A549 (cell line): ENCODE data around the gene SALL4. TPM values are rescaled to one million over a fixed set of nuclear protein-coding genes. Genes with fewer than 3 reads are reported as not detected.

Experiments
- ATAC-seq, 2 experiments: fragments of 200-7000 bp in 1 of 2; fragments of >200 bp in 1 of 2; cut with Nextera tagmentation in 1 of 2; cut with Tn5 transposase in 1 of 2; 3 replicates each; pipeline versions ENCODE4 v1.8.0 to v1.9.1; 2018 to 2020; ENCODE audit warnings: mild to moderate bottlenecking in 1 of 2, moderate library complexity in 1 of 2
- CTCF ChIA-PET: fragments of 300-600 bp; sonication (Branson Sonifier 250); formaldehyde crosslinking; extraction: SDS; loops from one replicate; lab custom pipeline; 2021; ENCODE audit warnings: antibody characterized with exemption, inconsistent platforms; lab: Yijun Ruan, JAX
- POLR2A ChIA-PET: fragments of 350-600 bp; formaldehyde crosslinking; extraction: SDS; loops from one replicate; lab custom pipeline; 2021; ENCODE audit warnings: antibody characterized with exemption, inconsistent platforms; lab: Yijun Ruan, JAX
- DNase-seq, 2 experiments: peaks; one replicate each; pipeline versions ENCODE4 v3.0.0 to v3.0.0-alpha.2; 2011 to 2016; ENCODE audit warnings: low read depth in 1 of 2, low spot score in 1 of 2
- FAIRE-seq: peaks from 2 replicates; lab custom pipeline; 2011; peaks lifted over from hg19 to GRCh38; lab: Jason Lieb, UNC
- H3K27ac ChIP-seq, 2 experiments: fragments of >200 bp; sonication (Bioruptor Twin); formaldehyde crosslinking; 3 replicates each; pipeline ENCODE4 v1.5.1; 2016 to 2017
- H3K4me1 ChIP-seq: fragments of >200 bp; sonication (Bioruptor Twin); formaldehyde crosslinking; 3 replicates; pipeline ENCODE4 v1.6.1; 2016
- H3K4me2 ChIP-seq: fragments of >200 bp; sonication (Bioruptor Twin); formaldehyde crosslinking; 3 replicates; pipeline ENCODE4 v1.6.1; 2016
- H3K4me3 ChIP-seq: fragments of >200 bp; sonication (Bioruptor Twin); formaldehyde crosslinking; 3 replicates; pipeline ENCODE4 v1.5.1; 2016
- H3K9me3 ChIP-seq: fragments of >200 bp; sonication (Bioruptor Twin); formaldehyde crosslinking; 3 replicates; pipeline ENCODE4 v1.6.1; 2016
- BHLHE40 ChIP-seq: IDR thresholded peaks from 2 replicates; pipeline ENCODE4 v1.6.1; 2012; ENCODE audit warnings: low read depth, low read length, inconsistent platforms
- CBX2 ChIP-seq: fragments of 200-600 bp; sonication (generic); IDR thresholded peaks from 2 replicates; pipeline ENCODE4 v1.6.1; 2016; ENCODE audit warnings: low read depth, mild to moderate bottlenecking, borderline replicate concordance
- CBX8 ChIP-seq: fragments of 200-600 bp; sonication (generic); IDR thresholded peaks from 2 replicates; pipeline ENCODE4 v1.6.1; 2016
- CEBPB ChIP-seq, 2 experiments: fragments of >200 bp in 1 of 2; sonication (Bioruptor Twin) in 1 of 2; formaldehyde crosslinking in 1 of 2; IDR thresholded peaks; 2 replicates each; pipeline ENCODE4 v1.6.1; 2012 to 2016
- CHD2 ChIP-seq: fragments of 150-350 bp; IDR thresholded peaks from 2 replicates; pipeline ENCODE4 v1.6.1; 2014; ENCODE audit warnings: low read length; ENCODE audit not compliant: partially characterized antibody
- CHD4 ChIP-seq: fragments of 200-600 bp; sonication (generic); IDR thresholded peaks from 2 replicates; pipeline ENCODE4 v1.6.1; 2016; ENCODE audit warnings: antibody characterized with exemption, mild to moderate bottlenecking, borderline replicate concordance
- EP300 ChIP-seq, 2 experiments: fragments of >200 bp; sonication (Bioruptor Twin); formaldehyde crosslinking; IDR thresholded peaks; 2 replicates in 1 of 2; 3 replicates in 1 of 2; pipeline ENCODE4 v1.6.1; 2016 to 2017
- FOXS1 ChIP-seq: fragments of 250-450 bp; sonication (Bioruptor Pico); IDR thresholded peaks from 2 replicates; pipeline ENCODE4 v1.5.0; 2020; ENCODE audit warnings: mild to moderate bottlenecking, moderate library complexity
- GATA3 ChIP-seq: IDR thresholded peaks from 2 replicates; pipeline ENCODE4 v1.6.1; 2012; ENCODE audit warnings: borderline replicate concordance
- HEYL ChIP-seq: fragments of 250-450 bp; sonication (Bioruptor Pico); IDR thresholded peaks from 2 replicates; pipeline ENCODE4 v1.8.0; 2021; ENCODE audit warnings: mild to moderate bottlenecking, moderate library complexity
- HOXB13 ChIP-seq: fragments of 250-450 bp; sonication (Bioruptor Pico); IDR thresholded peaks from 2 replicates; pipeline ENCODE4 v1.5.0; 2020; ENCODE audit warnings: low read depth, mild to moderate bottlenecking, moderate library complexity
- HOXB5 ChIP-seq: fragments of 250-450 bp; sonication (Bioruptor Pico); IDR thresholded peaks from 2 replicates; pipeline ENCODE4 v1.5.0; 2020; ENCODE audit warnings: mild to moderate bottlenecking, moderate library complexity
- JUN ChIP-seq, 2 experiments: fragments of >200 bp; sonication (Bioruptor Twin); formaldehyde crosslinking; IDR thresholded peaks; 2 replicates in 1 of 2; 3 replicates in 1 of 2; pipeline ENCODE4 v1.6.1; 2016 to 2017
- JUNB ChIP-seq: fragments of >200 bp; sonication (Bioruptor Twin); formaldehyde crosslinking; IDR thresholded peaks from 2 replicates; pipeline ENCODE4 v1.6.1; 2016
- KDM5A ChIP-seq: fragments of 200-600 bp; sonication (generic); IDR thresholded peaks from 2 replicates; pipeline ENCODE4 v1.6.1; 2016; ENCODE audit warnings: antibody characterized with exemption, mild to moderate bottlenecking
- MAFK ChIP-seq: fragments of 450-650 bp; IDR thresholded peaks from 2 replicates; pipeline ENCODE4 v1.6.1; 2014; ENCODE audit not compliant: partially characterized antibody
- NFE2L2 ChIP-seq: fragments of 150-350 bp; conservative IDR thresholded peaks from 2 replicates; pipeline ENCODE4 v1.6.1; 2014; ENCODE audit warnings: low read length
- NR3C1 ChIP-seq: fragments of >200 bp; sonication (Bioruptor Twin); formaldehyde crosslinking; IDR thresholded peaks from 3 replicates; pipeline ENCODE4 v1.6.1; 2017
- PHF8 ChIP-seq: fragments of 200-600 bp; sonication (generic); IDR thresholded peaks from 2 replicates; pipeline ENCODE4 v1.6.1; 2016; ENCODE audit warnings: low read depth, mild to moderate bottlenecking, antibody characterized with exemption, moderate library complexity, borderline replicate concordance
- POLR2AphosphoS2 ChIP-seq: conservative IDR thresholded peaks from 2 replicates; pipeline ENCODE4 v1.6.1; 2012; ENCODE audit warnings: low read length, improper control_type of control experiment, inconsistent platforms
- RCOR1 ChIP-seq: fragments of 150-350 bp; IDR thresholded peaks from 2 replicates; pipeline ENCODE4 v1.6.1; 2014; ENCODE audit warnings: antibody characterized with exemption, low read length, low read depth
- ZC3H11A ChIP-seq: fragments of 450-650 bp; IDR thresholded peaks from 2 replicates; pipeline ENCODE4 v1.6.1; 2014; ENCODE audit warnings: antibody characterized with exemption, mild to moderate bottlenecking
- ZNF302 ChIP-seq: fragments of 250-450 bp; sonication (Bioruptor Pico); IDR thresholded peaks from 2 replicates; pipeline ENCODE4 v1.9.0; 2021; ENCODE audit warnings: inconsistent platforms, mild to moderate bottlenecking, moderate library complexity
- WGBS: methylation state at CpG from one replicate; pipeline ENCODE4 v1.1.6; 2017; ENCODE audit errors: missing lambda C conversion rate; 5-methylcytosine and 5-hydroxymethylcytosine counted together
- polyA plus RNA-seq, 4 experiments: library from polyadenylated mRNA; depleted of rRNA in 3 of 4; stranded (reverse); fragments of >200 nt; fragmentation: RNase III in 1 of 4; extraction: RNeasy Plus Mini Kit Qiagen cat#74134 plus additional on column Dnase treatment in 1 of 4; gene quantifications; 2 replicates in 3 of 4; 3 replicates in 1 of 4; pipeline ENCODE4 v1.2.3, GENCODE V29; 2011 to 2017
- TF ChIP-seq, protein P1 (sequence below): fragments of 200-600 bp; sonication (generic); IDR thresholded peaks from 2 replicates; pipeline ENCODE4 v1.6.1; 2016; ENCODE audit warnings: antibody characterized with exemption, mild to moderate bottlenecking, moderate library complexity
- TF ChIP-seq, protein P2 (sequence below): fragments of >200 bp; sonication (Bioruptor Twin); formaldehyde crosslinking; IDR thresholded peaks from 2 replicates; pipeline ENCODE4 v1.6.1; 2016
- TF ChIP-seq, protein P3 (sequence below): fragments of 450-650 bp; IDR thresholded peaks from 2 replicates; pipeline ENCODE4 v1.6.1; 2014; ENCODE audit warnings: antibody characterized with exemption
- TF ChIP-seq, protein P4 (sequence below): fragments of >200 bp; sonication (Bioruptor Twin); formaldehyde crosslinking; IDR thresholded peaks from 3 replicates; pipeline ENCODE4 v1.6.1; 2016
- TF ChIP-seq, protein P5 (sequence below): IDR thresholded peaks from 2 replicates; pipeline ENCODE4 v1.6.1; 2012
- TF ChIP-seq, protein P6 (sequence below): fragments of 250-450 bp; sonication (Bioruptor Pico); IDR thresholded peaks from 2 replicates; pipeline ENCODE4 v1.5.0; 2020; ENCODE audit warnings: low read depth, mild to moderate bottlenecking, moderate library complexity

The SALL4 gene
- polyA plus RNA-seq, 2 of the 4 experiments (the other 2 are of a cell fraction): 2.3 to 7.6 TPM

DNA sequence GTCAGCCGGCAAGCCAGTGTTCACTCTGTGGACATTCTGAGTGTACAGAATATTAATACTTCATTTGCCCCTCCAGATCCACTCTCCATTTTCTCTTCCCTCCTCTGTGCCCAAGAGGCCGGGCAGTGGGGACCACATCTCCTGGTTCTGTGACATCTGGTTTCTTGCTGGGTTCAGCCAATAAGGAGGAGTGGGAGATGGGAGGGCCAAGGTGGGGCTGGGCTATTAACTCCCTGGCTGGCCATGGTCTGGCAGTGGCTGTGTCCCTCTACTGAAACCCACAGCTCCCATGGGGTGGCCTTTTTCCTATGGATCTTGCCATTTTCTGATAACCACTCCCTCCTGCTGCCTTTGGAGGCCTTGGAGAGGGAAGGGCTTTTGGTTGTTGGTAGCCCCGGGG lies 30.0 kb upstream of the SALL4 start:
- ChIA-PET POLR2A (no interaction called here), CTCF (no interaction called here)
- Histone ChIP-seq H3K4me2 (no peak overlapping the region), H3K4me1 (no peaks in the 10 kb centered on the region), H3K4me3 (no peak overlapping the region), H3K9me3 (no peaks in the 10 kb centered on the region), H3K27ac (no peak overlapping the region)
- WGBS: 78% methylated on average over 3 of the region's 3 CpGs
- DNase-seq (no peak), FAIRE-seq (no peak), ATAC-seq (0 out of 6 replicates have a peak, but pooled peaks of 1 of the 2 experiments have one; percentile 19)
- TF ChIP-seq CBX2 (no peak), CBX8 (no peak), BHLHE40 (no peak), CEBPB (IDR thresholded peaks at IDR 0.05) (no peak), RCOR1 (no peak), GATA3 (no peak), PHF8 (no peak), ZNF302 (CRISPR knock-in tag) (no peak), HEYL (CRISPR knock-in tag) (no peak), POLR2AphosphoS2 (no peak), HOXB5 (no peak), EP300 (IDR thresholded peaks at IDR 0.05) (no peak), CHD4 (no peak), NR3C1 (no peak), HOXB13 (CRISPR knock-in tag) (no peak)
- TF ChIP-seq, protein P1, sequence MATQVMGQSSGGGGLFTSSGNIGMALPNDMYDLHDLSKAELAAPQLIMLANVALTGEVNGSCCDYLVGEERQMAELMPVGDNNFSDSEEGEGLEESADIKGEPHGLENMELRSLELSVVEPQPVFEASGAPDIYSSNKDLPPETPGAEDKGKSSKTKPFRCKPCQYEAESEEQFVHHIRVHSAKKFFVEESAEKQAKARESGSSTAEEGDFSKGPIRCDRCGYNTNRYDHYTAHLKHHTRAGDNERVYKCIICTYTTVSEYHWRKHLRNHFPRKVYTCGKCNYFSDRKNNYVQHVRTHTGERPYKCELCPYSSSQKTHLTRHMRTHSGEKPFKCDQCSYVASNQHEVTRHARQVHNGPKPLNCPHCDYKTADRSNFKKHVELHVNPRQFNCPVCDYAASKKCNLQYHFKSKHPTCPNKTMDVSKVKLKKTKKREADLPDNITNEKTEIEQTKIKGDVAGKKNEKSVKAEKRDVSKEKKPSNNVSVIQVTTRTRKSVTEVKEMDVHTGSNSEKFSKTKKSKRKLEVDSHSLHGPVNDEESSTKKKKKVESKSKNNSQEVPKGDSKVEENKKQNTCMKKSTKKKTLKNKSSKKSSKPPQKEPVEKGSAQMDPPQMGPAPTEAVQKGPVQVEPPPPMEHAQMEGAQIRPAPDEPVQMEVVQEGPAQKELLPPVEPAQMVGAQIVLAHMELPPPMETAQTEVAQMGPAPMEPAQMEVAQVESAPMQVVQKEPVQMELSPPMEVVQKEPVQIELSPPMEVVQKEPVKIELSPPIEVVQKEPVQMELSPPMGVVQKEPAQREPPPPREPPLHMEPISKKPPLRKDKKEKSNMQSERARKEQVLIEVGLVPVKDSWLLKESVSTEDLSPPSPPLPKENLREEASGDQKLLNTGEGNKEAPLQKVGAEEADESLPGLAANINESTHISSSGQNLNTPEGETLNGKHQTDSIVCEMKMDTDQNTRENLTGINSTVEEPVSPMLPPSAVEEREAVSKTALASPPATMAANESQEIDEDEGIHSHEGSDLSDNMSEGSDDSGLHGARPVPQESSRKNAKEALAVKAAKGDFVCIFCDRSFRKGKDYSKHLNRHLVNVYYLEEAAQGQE: no peak
- TF ChIP-seq, protein P2, sequence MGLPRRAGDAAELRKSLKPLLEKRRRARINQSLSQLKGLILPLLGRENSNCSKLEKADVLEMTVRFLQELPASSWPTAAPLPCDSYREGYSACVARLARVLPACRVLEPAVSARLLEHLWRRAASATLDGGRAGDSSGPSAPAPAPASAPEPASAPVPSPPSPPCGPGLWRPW: no peak
- TF ChIP-seq, protein P3, sequence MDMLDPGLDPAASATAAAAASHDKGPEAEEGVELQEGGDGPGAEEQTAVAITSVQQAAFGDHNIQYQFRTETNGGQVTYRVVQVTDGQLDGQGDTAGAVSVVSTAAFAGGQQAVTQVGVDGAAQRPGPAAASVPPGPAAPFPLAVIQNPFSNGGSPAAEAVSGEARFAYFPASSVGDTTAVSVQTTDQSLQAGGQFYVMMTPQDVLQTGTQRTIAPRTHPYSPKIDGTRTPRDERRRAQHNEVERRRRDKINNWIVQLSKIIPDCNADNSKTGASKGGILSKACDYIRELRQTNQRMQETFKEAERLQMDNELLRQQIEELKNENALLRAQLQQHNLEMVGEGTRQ: no peak
- TF ChIP-seq, protein P4, sequence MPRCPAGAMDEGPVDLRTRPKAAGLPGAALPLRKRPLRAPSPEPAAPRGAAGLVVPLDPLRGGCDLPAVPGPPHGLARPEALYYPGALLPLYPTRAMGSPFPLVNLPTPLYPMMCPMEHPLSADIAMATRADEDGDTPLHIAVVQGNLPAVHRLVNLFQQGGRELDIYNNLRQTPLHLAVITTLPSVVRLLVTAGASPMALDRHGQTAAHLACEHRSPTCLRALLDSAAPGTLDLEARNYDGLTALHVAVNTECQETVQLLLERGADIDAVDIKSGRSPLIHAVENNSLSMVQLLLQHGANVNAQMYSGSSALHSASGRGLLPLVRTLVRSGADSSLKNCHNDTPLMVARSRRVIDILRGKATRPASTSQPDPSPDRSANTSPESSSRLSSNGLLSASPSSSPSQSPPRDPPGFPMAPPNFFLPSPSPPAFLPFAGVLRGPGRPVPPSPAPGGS: no peak
- TF ChIP-seq, protein P5, sequence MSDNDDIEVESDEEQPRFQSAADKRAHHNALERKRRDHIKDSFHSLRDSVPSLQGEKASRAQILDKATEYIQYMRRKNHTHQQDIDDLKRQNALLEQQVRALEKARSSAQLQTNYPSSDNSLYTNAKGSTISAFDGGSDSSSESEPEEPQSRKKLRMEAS: no peak

DNA sequence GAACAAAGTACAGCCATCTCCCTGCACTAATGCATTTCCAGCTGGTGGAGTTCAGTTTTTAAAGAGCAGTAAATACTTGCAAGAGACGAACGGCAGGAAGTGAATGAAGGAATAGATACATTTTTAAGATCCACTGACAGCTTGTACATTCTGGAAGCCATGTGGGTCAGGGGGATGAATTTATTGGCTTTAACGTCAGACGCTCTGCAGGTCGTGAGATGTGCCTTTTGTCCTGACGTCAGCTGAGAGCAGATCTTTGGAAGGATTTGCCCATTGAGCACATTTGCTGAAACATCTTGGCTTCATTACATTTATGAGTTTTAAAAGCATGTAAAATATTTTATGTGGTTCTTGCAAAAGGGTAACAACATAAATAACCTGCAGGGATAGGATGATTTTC lies 29.5 kb upstream of the SALL4 start:
- Histone ChIP-seq H3K4me1 (no peaks in the 10 kb centered on the region), H3K4me2 (no peak overlapping the region), H3K4me3 (no peak overlapping the region), H3K27ac (no peak overlapping the region), H3K9me3 (no peaks in the 10 kb centered on the region)
- ATAC-seq (no peak), FAIRE-seq (no peak), DNase-seq (no peak)
- ChIA-PET POLR2A (no interaction called here), CTCF (no interaction called here)
- WGBS: 86% methylated on average over 6 of the region's 6 CpGs
- TF ChIP-seq JUN (IDR thresholded peaks at IDR 0.05) (no peak), FOXS1 (CRISPR knock-in tag) (no peak), CHD2 (no peak), CBX2 (no peak), NFE2L2 (no peak), KDM5A (no peak), ZC3H11A (no peak), MAFK (no peak), JUNB (no peak), PHF8 (no peak)
- TF ChIP-seq, protein P6, sequence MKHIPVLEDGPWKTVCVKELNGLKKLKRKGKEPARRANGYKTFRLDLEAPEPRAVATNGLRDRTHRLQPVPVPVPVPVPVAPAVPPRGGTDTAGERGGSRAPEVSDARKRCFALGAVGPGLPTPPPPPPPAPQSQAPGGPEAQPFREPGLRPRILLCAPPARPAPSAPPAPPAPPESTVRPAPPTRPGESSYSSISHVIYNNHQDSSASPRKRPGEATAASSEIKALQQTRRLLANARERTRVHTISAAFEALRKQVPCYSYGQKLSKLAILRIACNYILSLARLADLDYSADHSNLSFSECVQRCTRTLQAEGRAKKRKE (CRISPR knock-in tag): no peak
- TF ChIP-seq, protein P1: no peak
